ENCODE measurements around the gene KLK15.

DNA sequence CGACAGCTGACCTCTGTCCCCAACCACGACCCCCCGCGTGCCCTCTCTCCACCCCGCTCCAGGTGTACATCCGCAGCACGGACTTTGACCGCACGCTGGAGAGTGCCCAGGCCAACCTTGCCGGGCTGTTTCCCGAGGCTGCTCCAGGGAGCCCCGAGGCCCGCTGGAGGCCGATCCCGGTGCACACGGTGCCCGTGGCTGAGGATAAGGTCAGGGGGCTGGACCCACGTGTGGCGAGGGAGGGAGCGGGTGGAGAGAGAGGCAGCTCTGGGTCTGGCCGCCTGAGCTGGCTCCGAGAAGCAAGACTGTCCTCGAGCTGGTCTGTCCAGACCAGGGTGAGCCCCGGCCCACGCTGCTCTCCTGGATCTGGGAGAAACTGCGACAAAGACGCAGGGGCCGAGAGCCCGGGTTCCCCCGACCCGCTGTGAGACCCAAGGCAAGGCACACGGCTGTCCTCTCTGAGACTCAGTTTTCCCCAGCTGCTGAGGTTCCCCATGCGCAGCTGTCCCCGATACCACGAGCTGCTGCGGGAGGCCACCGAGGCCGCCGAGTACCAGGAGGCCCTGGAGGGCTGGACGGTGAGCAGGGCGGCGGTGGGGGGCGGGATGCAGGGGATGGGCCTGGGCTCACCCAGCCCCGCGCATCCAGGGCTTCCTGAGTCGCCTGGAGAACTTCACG, 41.6 kb downstream of the KLK15 start:
- TF ChIP-seq, protein P1, sequence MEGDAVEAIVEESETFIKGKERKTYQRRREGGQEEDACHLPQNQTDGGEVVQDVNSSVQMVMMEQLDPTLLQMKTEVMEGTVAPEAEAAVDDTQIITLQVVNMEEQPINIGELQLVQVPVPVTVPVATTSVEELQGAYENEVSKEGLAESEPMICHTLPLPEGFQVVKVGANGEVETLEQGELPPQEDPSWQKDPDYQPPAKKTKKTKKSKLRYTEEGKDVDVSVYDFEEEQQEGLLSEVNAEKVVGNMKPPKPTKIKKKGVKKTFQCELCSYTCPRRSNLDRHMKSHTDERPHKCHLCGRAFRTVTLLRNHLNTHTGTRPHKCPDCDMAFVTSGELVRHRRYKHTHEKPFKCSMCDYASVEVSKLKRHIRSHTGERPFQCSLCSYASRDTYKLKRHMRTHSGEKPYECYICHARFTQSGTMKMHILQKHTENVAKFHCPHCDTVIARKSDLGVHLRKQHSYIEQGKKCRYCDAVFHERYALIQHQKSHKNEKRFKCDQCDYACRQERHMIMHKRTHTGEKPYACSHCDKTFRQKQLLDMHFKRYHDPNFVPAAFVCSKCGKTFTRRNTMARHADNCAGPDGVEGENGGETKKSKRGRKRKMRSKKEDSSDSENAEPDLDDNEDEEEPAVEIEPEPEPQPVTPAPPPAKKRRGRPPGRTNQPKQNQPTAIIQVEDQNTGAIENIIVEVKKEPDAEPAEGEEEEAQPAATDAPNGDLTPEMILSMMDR (IDR thresholded peaks at IDR 0.05; ENCODE audit: low read depth, low read length), result no peak
- no peak for TF ChIP-seq EZH2phosphoT487 (IDR thresholded peaks at IDR 0.05; ENCODE audit: low read depth)

Measured in OCI-LY3 (cell line).